MCF 10A (cell line): ENCODE results near the gene LMBRD2. TPM values are rescaled to one million over a fixed set of nuclear protein-coding genes. Genes with fewer than 3 reads are reported as not detected.

ENCODE experiments used
- BruUV-seq: library from RNA; stranded (reverse); fragments of 400-500 nt; replicated peaks from 2 replicates; lab custom pipeline; 2021; lab: Mats Ljungman, UMichigan
- CTCF ChIA-PET: fragments of 300-600 bp; sonication (Branson Sonifier 250); formaldehyde crosslinking; extraction: SDS; loops from one replicate; lab custom pipeline; 2021; ENCODE audit warnings: antibody characterized with exemption, inconsistent platforms; lab: Yijun Ruan, JAX
- POLR2A ChIA-PET: fragments of 300-600, 350-650 bp; sonication (Branson Sonifier 250); formaldehyde crosslinking; extraction: SDS; loops from one replicate; lab custom pipeline; 2020; ENCODE audit warnings: antibody characterized with exemption, inconsistent platforms; lab: Yijun Ruan, JAX
- DNase-seq: peaks from one replicate; pipeline ENCODE4 v3.0.0-alpha.2; 2018; ENCODE audit not compliant: unreplicated experiment
- H3K27ac Mint-ChIP-seq: one replicate; pipeline ENCODE4 v1.8.0; 2022; ENCODE audit warnings: mild to moderate bottlenecking, low read depth, mixed read lengths; ENCODE audit not compliant: unreplicated experiment
- H3K27me3 Mint-ChIP-seq: one replicate; pipeline ENCODE4 v1.8.0; 2022; ENCODE audit warnings: mixed read lengths; ENCODE audit not compliant: insufficient read depth, unreplicated experiment
- H3K36me3 Mint-ChIP-seq: one replicate; pipeline ENCODE4 v1.8.0; 2022; ENCODE audit warnings: mild to moderate bottlenecking, moderate library complexity, mixed read lengths; ENCODE audit not compliant: insufficient read depth, unreplicated experiment
- H3K4me1 Mint-ChIP-seq: one replicate; pipeline ENCODE4 v1.8.0; 2022; ENCODE audit warnings: mixed read lengths; ENCODE audit not compliant: insufficient read depth, unreplicated experiment
- H3K4me3 Mint-ChIP-seq: one replicate; pipeline ENCODE4 v1.8.0; 2022; ENCODE audit warnings: mild to moderate bottlenecking, moderate library complexity, mixed read lengths; ENCODE audit not compliant: unreplicated experiment
- H3K9me3 Mint-ChIP-seq: one replicate; pipeline ENCODE4 v1.8.0; 2022; ENCODE audit warnings: mixed read lengths; ENCODE audit not compliant: unreplicated experiment
- intact Hi-C: fragments of 100-400 bp; cut with micrococcal nuclease; formaldehyde crosslinking; loops from 2 replicates; pipeline ENCODE4 v1.14.1; 2022
- total RNA-seq: library from RNA; stranded (reverse); gene quantifications from 2 replicates; pipeline ENCODE4 v1.2.3, GENCODE V29; 2022
- TF ChIP-seq, protein P1 (sequence below): fragments of 200-600 bp; IDR thresholded peaks from one replicate; pipeline ENCODE4 v1.8.0; 2022; ENCODE audit warnings: antibody characterized with exemption, mild to moderate bottlenecking; ENCODE audit not compliant: unreplicated experiment

LMBRD2 gene
- total RNA-seq, 1 experiment from 2014 or later: 7.9 TPM

DNA sequence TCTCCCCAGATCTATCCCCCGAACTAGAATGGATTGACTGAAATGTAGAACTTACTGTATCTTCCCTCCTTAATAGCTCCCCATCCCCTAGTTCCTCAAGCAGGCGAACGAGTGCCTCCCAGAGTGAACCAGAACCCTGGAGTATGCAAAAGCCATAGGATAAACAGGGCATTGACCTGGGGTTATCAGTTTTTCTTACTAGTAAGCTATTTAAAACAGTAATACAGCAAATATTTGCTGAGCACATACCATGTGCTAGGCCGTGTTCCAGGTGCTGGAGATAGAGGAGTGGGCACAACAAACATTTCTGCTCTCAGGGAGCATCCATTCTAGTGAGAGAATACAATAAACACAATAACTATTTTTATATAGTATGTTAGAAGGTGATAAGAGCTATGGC, 2.0 kb upstream of the LMBRD2 start:
- no peaks in the 10 kb centered on the region for H3K27me3 Mint-ChIP-seq
- POLR2A ChIA-PET: interaction anchor here (0.6 to 2.1 kb wide), 4 partner anchors 11 to 306 kb away, joined by 3 to 7 read pairs (median 4); no protein-coding TSS in a partner anchor
- H3K27ac Mint-ChIP-seq: peak overlapping the region; percentile 91
- no peaks in the 10 kb centered on the region for H3K9me3 Mint-ChIP-seq
- DNase-seq: no peak
- H3K4me3 Mint-ChIP-seq: peak overlapping the region; percentile 92
- CTCF ChIA-PET: interaction anchor here (0.6 to 2.8 kb wide), 7 partner anchors 20 to 858 kb away, joined by 3 to 22 read pairs (median 3); no protein-coding TSS in a partner anchor
- TF ChIP-seq, protein P1, sequence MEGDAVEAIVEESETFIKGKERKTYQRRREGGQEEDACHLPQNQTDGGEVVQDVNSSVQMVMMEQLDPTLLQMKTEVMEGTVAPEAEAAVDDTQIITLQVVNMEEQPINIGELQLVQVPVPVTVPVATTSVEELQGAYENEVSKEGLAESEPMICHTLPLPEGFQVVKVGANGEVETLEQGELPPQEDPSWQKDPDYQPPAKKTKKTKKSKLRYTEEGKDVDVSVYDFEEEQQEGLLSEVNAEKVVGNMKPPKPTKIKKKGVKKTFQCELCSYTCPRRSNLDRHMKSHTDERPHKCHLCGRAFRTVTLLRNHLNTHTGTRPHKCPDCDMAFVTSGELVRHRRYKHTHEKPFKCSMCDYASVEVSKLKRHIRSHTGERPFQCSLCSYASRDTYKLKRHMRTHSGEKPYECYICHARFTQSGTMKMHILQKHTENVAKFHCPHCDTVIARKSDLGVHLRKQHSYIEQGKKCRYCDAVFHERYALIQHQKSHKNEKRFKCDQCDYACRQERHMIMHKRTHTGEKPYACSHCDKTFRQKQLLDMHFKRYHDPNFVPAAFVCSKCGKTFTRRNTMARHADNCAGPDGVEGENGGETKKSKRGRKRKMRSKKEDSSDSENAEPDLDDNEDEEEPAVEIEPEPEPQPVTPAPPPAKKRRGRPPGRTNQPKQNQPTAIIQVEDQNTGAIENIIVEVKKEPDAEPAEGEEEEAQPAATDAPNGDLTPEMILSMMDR: no peak
- H3K4me1 Mint-ChIP-seq: peaks cover 44% of the 10 kb centered on the region
- no TSS peak for BruUV-seq
- peaks cover 43% of the 10 kb centered on the region for H3K36me3 Mint-ChIP-seq
- intact Hi-C loops: loop anchor here (10.0 kb wide), 1 partner anchor 79 kb away; no protein-coding TSS in a partner anchor

DNA sequence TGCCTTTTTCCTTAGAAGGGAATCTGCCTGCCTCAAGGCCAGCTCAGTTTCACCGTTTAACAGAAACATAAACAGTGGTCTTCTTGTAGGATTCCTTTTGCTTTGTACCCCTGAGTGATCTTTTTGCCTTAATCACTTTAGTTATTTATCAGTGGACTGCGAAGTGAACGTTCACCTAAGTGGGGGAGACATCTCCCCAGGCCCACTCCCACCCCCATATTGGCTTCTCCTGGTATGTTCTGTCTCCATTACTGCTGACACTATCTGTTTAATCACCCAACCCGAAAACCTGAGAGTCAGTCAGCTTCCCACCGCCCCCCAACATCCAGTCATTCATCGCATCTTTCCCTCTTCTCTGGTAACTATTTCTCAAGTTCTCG, 1.6 kb upstream of the LMBRD2 start:
- no peaks in the 10 kb centered on the region for H3K27me3 Mint-ChIP-seq
- H3K4me3 Mint-ChIP-seq: peak overlapping the region; percentile 92
- H3K36me3 Mint-ChIP-seq: peaks cover 39% of the 10 kb centered on the region
- H3K27ac Mint-ChIP-seq: peak overlapping the region; percentile 91
- ChIA-PET CTCF (interaction anchor here (0.6 to 2.8 kb wide), 8 partner anchors 9 to 858 kb away, joined by 3 to 22 read pairs (median 3); no protein-coding TSS in a partner anchor), POLR2A (interaction anchor here (0.6 to 2.9 kb wide), 7 partner anchors 12 to 1224 kb away, joined by 3 to 10 read pairs (median 4); partner anchors contain the start of gene DNAJC21)
- H3K9me3 Mint-ChIP-seq: no peaks in the 10 kb centered on the region
- intact Hi-C loops: loop anchor here (10.0 kb wide), 1 partner anchor 78 kb away; no protein-coding TSS in a partner anchor
- H3K4me1 Mint-ChIP-seq: peaks cover 44% of the 10 kb centered on the region
- TF ChIP-seq, protein P1: no peak
- BruUV-seq: no TSS peak
- DNase-seq: no peak

DNA sequence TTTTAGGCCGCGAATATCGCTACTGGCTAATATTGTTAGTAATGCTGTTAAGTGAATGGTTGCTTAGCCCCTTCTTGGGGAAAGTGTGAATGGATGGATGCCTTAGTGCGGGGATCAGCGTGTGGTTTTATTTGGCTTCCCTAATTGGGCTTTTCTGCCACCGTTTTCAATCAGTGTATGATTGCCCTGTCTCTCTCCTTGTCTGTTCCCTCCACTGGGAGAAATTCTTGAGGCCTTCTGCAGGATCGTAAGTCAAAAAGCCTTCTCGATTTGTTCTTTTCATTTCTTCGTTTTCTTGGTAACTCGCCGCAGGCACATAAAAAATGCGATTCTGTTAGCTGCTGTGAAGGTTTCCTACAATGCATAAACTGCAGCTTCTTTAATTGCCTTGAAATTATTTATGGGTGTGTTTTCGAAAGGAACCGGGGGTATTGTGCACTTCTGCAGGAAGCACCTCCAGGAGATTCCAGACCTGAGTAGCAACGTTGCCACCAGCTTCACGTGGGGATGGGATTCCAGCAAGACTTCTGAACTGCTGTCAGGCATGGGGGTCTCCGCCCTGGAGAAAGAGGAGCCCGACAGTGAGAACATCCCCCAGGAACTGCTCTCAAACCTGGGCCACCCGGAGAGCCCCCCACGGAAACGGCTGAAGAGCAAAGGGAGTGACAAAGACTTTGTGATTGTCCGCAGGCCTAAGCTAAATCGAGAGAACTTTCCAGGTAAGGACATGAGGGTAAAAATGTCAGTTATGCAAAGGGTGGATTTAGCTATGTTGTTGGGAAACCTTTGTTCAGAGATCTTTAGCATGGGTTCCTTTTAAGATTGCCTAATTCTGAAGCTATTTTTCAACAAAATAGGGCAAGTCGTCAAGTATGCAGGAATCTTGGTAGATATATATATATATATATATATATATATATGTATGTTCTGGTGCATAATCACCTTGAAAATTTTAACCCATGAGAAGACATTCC, 924 bp upstream of the LMBRD2 start:
- Mint-ChIP-seq H3K27me3 (no peaks in the 10 kb centered on the region), H3K4me1 (peaks cover 44% of the 10 kb centered on the region)
- POLR2A ChIA-PET: interaction anchor here (0.6 to 3.3 kb wide), 20 partner anchors 8 to 1544 kb away, joined by 3 to 19 read pairs (median 4); partner anchors contain the start of genes DNAJC21, NADK2 and RAD1

More for the DNA sequence above, 924 bp upstream of the LMBRD2 start:
- TF ChIP-seq, protein P1: no peak
- CTCF ChIA-PET: interaction anchor here (0.6 to 2.8 kb wide), 9 partner anchors 9 to 859 kb away, joined by 3 to 22 read pairs (median 3); no protein-coding TSS in a partner anchor
- peak; percentile 3 for DNase-seq
- H3K27ac Mint-ChIP-seq: peak overlapping the region; percentile 91
- peak overlapping the region; percentile 92 for H3K4me3 Mint-ChIP-seq
- TSS peak; percentile 60 for BruUV-seq
- intact Hi-C loops: loop anchor here (10.0 kb wide), 1 partner anchor 78 kb away; no protein-coding TSS in a partner anchor
- H3K36me3 Mint-ChIP-seq: peaks cover 35% of the 10 kb centered on the region
- H3K9me3 Mint-ChIP-seq: no peaks in the 10 kb centered on the region
